Smooth muscle cell of the brain vasculature (primary cell): ENCODE measurements around the gene FRMD6.

Experiments
- DNase-seq: peaks from one replicate; pipeline ENCODE4 v3.0.0-alpha.2; 2012; ENCODE audit warnings: low read depth, low spot score

The FRMD6 gene

DNA sequence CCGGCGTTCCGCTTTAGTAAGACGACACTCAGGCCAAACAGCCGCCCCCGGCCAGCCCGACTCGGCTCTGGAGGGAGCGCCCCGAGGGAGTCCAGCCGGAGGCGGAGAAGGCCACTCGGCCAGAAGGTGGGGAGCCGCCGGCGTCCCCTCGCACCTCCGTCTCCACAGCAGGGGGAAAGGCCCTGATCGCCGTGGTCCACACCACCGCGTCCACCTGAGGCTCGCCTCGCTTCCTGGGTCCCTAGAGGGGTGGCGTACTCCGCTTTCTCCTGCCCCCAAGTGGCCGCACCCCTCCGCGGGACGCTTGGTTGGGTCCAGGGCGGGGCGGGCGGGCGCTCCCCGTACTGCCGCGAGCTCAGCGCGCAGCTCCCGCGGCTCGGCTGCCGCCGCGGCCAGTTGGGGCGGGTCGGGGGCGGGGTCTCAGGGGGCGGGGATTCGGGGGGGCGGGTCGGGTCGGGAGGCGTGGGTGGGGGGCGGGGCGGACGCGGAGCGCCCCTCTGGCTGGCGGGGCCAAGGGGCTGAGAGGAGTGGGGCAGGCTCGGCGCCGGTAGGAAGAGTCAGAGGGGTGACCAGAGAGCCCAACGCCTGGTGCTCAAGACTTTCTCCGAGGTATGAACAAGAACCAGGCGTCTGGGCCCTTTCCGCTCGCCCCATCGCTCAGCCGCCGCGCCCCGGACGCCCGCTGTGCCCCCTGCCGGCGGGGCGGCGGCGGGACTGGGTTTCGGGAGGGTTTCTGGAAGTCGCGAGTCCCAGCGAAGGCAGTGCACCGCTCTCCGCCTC is at the start of gene FRMD6:
FRMD6 (plus strand) TSS at position 523 of the 780 bp plus-strand sequence. CDS start 37,927 bp downstream, outside the sequence.
- peak; percentile 69 for DNase-seq

DNA sequence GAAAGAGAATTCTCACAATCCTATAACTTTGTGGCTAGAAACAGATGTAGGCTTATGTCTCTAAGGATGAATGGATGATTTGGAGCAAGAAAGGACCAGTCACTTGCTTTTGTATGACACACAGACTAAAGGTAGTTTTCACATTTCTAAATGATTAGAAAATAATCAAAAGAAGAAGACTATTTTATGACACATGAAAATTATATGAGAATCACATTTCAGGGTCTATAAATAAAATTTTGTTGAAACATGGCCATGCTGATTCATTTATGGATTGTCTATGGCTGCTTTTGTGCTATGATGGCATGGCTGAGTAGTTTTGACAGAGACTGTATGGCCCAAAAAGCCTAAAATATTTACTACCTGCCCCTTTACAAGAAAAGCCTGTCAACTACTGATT is 49.4 kb upstream of the FRMD6 start:
- DNase-seq, result no peak

DNA sequence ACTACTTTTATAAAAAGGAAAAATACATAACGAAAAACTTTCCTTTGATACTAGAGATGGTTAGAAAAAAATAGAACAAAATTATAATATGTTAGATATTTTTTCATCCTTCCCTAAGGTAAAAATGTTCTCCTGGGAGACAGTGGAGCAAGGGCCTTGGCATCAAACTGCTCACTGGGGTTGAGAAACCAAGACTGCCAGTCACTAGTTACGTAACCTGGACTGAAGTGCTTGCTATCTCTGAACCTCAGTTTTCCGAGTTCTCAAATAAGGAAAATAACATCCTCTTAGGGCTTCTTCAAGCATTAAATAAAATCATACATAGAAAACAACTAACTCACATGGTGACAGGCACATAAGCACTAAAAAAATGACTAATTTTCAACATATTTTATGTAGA is 48.2 kb upstream of the FRMD6 start:
- DNase-seq, result no peak

DNA sequence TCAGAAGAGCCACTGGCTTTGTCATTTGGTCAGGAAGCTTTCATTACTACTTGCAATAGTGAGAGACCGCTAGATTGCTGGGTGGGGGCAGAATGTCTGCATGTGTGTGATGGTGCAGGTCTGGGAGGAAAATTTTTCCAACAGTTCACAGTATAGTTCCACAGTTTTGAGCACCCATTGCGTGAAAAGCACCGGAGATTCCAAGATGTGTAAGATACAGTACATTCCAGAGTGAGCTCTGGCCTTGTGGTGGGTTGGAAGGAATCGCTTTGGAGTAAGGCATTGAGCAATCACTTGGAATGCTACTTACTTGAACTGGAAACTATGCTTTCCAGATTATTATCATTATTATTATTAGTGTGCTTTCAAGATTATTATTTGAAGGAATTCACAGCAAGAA is 47.6 kb upstream of the FRMD6 start:
- DNase-seq, result no peak

DNA sequence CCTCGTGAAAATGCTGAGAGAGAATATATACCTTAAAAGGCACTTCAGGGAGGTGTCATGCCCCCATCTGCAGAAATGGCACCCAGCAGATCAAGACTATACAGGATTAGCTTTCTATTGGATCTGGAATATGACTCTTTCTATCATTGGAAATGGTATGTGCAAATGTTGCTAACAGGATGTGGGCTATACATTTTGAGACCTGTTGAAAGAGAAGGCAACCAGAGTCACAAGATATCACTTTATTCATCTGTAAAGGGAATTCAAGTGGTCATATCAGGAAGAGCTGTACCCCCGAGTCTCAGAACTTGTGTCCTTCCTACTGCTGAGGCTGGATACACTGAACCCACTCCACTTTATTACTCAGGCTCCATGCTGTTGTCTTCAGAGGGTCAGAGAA is 46.1 kb upstream of the FRMD6 start:
- DNase-seq, result no peak

DNA sequence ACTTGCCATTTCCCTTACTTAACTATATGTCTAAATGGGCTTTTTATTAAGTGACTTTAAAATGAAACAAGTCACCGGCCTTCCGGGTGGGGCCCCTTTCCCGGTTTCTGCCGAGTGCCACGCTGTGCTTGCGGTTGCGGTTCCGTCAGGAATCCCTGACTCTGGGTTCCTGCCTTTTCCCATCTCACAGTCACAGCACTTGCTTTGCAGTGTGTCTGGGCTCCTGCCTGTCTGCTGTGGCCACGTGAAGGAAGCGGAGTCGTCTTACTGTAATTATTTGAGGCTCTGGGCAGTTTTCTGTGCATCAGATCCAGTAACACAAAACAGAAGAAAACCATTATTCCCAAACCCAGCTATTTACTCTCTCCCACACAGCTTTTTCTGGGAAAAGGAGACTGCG is 44.0 kb upstream of the FRMD6 start:
- DNase-seq, result no peak

DNA sequence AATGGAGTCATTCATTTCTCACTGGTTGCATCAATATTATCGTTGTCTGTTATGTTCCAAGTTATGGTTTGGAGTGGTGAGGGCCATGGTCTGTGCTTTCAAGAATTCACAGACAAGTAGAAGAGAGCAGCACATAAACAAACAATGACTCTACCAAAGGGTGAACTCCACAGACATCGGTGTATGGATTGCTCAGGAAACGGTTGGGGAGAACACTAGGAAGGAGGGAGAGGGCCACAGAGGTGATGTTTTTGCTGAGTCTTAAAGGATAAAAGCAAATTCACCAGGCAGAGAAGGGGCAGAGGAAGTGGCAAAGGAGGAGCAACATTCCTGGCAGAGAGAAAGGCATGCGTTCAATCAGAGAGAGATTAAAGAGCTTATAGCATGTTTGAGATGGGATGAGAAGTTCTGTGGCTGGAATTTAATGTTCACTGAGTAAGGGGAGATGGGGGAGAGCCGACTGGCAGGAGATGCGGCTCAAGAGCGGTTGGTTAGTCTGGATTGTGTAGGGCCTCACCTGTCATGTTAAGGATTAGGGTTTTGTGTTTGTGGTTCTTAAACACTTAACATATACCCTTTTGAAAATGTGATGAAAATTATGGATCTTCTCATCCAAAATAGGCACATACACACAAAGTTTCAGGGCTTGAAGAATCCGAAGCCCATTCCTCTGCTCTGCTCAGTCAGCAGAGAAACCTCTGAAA is 42.3 kb upstream of the FRMD6 start:
- DNase-seq, result no peak

DNA sequence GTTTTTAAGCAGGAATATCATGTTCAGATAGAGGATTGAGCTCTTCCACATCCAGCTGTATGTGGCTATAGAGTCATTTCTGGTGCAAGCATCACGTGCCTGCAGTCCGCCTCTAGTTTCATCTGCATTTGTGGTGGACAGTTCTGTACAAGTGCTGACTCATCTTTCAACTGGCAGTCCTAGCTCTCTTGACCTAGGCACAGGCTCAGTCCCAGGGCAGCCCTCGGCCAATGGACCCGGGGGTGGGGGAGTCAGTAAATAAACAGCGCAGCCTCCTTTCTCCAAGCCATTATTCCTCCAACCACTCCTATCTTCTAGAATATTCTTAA is 41.8 kb upstream of the FRMD6 start:
- no peak for DNase-seq

DNA sequence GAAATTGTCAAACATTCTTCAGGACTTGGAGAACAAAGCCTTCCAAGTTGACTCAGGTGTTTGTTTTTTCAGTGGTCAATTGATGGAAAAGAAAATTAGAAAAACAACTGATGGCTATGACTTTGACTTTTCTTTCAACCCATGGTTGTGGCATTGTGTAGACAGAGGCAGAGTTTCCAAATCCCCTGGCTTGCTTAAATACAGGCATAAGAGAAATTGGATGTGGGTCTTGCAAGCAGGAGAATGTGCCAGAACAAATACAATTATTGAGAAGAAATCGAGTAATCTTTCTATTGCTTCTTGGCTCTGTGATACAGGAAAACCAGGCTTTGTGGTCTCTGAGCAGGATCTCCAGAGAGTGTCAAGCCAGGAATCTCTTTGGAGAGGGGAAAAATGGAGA is 40.9 kb upstream of the FRMD6 start:
- DNase-seq, result no peak

DNA sequence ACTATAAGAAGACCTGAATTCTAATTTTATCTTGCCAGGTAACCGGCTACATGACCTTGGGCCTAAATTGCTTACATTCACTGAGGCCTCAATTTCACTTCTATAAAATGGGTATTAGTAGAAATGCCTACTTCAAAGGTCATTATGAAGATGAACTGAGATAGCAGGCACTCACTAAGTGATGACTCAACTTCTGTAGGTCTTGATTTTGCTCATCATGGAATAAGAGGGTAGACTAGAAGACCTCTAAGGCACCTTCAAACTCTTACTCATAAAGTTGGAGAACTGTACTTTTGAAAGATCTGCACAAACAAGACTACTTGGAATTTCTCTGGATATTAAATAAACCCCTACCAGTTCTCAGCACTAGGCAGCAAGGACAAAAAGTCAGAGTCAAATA is 39.3 kb upstream of the FRMD6 start:
- DNase-seq, result no peak

DNA sequence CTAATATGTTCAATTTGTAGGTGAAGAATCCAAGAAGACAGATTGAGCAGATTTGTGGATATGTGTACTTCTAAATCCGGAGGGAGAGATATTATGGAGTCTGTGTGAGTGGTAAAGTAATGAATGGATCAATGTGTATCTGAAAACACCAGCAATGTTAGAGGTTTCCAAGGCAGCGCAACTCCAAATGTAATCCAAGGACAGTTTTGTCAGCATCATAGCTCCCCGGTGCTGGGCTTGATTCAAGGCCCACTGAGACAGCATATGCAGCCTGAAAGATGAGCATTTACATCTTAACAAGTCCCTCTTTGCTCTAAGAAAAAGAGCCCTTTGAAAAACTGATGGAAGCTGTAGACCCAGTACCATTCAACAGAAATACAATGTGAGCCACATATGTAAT is 38.3 kb upstream of the FRMD6 start:
- no peak for DNase-seq

DNA sequence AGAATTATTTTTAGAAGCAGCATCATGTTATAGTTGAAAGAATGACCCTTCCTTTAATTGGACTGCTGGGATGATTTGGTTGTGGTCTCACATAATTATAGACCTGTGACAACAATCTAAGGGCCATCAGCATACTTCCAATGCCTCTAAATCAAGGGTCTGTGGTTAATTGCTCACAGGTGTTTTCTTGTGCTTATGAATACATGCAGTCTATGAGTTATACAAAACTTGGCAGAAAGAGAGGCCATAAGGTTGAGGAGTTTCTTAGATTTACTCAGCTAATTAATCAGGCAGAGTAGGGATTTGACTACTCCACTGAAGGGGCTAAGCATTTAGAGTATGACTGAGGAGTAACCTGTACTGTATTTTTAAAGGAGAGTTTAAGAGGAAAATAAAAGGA is 37.0 kb upstream of the FRMD6 start:
- DNase-seq, result no peak

DNA sequence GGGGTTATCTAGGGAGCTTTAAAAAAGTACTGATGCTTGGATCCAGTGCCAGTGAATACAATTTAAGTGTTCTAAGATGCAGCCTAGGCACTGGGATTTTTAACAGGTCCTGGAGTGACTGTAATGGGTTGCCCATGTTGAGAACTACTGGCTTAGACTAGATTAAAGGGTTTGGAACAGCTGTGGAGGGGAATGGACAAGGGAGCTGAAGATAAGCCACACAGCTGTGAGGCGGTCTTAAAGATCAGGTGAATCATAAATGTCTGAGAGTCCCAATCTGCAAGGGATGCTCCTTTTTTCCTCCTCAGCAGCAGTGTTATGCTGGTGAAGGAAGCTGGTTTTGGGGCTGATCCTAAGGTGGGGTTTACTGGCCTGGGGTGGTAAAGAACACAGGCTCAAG is 35.5 kb upstream of the FRMD6 start:
- no peak for DNase-seq

DNA sequence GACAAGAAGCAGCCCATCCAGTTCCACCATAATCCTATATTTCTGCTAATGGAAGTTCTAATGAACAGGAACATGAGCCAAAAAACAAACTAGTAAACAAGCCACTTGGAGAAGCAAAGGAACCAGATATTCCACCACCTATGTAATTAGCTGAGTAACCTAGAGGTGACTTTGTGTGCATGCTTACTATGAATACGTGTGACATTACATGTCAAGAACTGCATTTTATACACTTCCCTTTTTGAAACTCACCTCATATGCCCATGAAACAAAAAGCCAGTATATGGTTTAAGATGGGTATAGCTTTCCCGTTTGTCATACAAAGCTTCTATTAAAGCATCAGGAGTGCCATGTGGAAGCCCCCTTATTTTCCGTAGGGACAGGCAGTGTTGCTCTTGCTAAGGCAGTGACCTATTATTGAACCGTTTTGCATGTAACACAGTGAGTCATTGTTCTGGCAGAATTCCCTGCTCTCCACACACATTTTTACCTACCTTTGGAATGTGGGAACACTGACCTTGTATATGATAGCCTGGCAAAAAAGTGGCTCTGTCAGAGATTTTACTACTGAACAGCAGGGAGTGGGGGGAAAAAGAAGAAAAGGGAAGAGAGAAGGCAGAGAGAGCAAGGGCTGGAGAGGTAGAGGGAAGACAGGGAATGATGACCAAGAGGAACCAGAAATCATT is 34.8 kb upstream of the FRMD6 start:
- peak; percentile 61 for DNase-seq

DNA sequence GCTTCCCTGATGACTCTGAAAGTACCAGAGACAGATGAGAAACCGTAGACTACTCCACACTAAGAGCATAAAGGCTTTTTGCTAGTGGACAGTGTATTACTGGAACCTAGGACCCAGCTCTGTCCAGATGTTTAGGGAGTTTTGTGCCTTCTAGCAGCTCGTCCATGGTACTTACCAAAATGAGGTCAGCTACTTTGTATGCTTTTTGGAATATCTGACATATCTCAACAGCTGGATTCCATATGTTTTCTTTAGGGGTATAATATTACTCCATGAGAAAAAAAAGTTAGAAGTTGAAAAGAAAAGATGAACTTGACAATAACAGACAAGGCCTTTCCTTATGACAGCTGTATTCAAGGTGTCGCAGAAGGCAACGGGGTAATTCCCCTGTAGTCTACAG is 32.1 kb upstream of the FRMD6 start:
- no peak for DNase-seq

DNA sequence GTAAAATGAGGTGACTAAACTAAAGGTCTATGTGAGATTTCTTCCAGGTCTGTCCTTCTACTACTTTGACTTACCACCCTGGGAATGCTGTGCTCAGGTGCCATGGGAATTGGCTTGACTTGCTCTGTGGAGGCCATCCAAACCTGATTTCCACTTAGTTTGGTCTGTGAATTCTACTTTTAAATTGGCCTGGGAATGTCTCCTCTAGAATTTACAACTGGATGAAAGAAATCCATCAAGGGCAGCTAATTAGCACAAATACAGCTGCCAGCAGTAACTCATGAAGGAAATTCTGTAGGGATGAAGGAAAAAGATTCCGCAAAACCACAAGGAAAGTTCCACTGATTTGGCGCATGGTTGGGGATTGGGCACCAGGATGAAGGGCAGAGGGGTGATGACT is 31.7 kb upstream of the FRMD6 start:
- no peak for DNase-seq

DNA sequence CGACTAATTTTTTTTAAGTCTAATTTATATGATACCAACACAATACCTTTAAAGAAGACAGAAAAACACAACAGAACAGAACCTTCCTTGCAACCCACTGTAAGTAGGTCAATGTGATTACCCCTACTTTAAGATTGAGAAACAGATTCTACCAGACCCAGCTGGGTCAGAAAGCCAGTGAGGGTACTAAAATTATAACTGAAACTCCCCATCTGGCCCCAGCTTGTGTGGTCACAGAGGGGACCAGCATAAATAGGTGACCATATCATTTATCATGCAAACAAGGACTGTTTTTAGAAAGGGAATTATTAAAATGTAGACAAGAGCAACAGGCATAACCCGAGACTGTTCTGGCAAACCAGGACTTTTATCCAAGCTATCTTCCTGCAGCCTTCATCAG is 30.1 kb upstream of the FRMD6 start:
- no peak for DNase-seq

DNA sequence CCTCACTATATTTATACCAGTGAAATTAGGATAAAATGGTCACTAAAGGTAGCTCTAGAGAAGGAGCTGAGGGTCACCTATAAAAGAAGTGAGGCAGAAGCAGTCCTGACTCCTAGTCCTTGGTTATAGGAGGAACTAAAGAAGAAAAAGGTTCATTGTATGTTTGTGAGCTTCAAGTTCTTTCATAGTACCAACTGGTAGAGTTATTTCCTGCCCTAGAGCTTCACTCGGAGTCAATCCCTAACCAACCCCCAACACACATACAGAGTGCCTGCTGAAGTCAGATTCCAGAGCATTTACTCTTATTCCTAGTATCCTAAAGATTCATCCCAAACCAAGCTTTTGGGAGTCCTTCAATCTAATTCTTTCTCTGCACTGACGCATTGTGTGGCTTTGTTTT is 29.3 kb upstream of the FRMD6 start:
- DNase-seq, result no peak

DNA sequence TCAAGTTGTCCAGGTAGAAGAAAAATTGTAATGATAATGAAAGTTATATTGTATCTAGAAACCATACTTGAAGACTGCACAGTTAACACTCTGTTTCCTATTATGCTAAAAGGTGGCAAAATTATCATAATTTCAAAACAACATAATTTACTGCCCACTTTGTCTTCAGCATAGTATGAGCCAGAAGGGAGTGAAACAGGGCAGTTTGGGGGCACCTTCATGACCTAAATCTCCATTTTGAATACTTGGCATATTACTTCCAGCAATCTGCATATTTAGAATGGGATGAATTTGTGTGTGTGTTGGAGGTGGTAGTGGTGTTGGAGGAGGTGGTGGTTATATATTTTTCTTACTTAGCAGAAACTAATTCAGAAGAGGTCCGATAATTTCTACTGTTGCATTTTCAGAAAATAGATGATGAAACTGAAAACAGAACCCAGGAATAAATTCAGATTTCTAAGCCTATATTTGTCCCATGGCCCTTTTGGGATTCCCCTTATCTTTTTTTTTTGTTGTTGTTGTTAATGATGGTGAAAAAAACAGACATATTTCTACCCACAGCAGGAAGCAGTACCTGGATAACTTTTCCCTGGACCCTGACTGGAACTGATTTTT is 26.6 kb upstream of the FRMD6 start:
- DNase-seq, result no peak

DNA sequence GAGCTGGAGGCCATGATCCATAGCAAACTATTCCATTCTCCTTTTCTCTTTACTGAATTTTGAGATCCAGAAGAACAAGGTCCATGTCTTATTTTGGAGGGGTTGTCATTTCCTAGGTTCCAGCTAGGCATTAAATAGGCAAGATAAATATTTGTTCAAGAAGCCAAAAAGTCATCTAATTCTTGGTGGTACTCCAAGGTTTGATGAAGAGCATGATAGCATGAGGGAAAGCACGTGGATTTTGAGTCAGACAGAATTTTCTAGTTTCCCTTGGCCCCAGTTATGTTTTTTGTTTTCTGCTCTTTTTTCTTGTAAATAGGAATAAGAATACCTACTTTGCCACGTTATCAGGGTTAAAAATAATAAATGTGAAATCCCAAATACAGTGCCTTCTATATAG is 25.5 kb upstream of the FRMD6 start:
- no peak for DNase-seq

DNA sequence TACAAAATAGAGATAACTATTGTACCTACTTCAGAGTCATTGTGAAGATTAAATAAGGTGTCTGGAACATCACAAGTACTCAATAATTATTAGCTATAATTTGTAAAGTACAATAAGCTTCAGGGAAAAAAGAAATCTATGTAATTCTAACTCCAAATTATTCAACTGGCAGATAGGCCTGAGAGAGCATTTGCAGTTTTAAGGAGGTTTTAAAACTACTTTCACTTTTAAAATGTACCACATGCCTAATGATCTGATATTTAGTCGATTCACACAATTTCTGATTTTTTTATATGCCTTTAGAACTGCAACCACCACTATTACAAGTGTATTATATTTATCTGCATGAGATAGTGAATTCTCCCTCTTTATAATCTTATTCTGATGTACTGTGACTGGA is 24.9 kb upstream of the FRMD6 start:
- DNase-seq, result no peak

DNA sequence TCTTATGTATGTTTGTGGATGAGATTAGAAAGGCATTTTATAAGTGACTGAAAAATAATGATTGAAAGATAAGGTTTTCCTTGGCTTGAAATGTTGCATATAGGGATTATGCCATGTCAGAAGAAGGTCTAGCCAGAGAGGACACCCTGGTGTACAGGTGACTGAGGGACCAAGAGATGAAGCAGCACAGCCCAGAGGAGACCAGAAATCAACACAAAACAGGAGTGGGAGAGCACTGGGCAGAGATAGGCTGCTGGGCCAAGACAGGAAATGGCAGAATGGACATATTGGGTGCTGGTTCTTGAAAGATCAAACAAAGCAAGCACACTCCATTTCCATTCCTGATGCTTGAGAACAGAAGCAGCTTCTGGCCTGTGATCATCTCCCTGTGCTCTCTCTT is 24.4 kb upstream of the FRMD6 start:
- no peak for DNase-seq

DNA sequence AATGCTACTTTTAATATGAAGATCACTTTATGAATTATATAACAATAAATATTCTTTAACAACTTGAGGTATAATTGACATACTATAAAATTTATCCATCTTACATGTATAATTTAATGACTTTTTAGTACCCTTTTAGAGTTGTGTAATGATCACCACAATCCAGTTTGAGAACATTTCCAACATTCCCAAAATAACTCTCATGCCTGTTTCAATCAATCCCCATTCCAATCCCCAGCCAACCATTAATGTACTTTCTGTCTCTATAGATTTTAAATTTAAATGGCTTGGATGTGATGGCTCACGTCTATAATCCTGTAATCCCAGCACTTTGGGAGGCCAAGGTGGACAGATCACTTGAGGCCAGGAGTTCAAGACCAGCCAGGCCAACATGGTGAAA is 23.5 kb upstream of the FRMD6 start:
- no peak for DNase-seq
